ENCODE measurements around the gene ZNF581.

The ZNF581 gene, protein sequence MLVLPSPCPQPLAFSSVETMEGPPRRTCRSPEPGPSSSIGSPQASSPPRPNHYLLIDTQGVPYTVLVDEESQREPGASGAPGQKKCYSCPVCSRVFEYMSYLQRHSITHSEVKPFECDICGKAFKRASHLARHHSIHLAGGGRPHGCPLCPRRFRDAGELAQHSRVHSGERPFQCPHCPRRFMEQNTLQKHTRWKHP

DNA sequence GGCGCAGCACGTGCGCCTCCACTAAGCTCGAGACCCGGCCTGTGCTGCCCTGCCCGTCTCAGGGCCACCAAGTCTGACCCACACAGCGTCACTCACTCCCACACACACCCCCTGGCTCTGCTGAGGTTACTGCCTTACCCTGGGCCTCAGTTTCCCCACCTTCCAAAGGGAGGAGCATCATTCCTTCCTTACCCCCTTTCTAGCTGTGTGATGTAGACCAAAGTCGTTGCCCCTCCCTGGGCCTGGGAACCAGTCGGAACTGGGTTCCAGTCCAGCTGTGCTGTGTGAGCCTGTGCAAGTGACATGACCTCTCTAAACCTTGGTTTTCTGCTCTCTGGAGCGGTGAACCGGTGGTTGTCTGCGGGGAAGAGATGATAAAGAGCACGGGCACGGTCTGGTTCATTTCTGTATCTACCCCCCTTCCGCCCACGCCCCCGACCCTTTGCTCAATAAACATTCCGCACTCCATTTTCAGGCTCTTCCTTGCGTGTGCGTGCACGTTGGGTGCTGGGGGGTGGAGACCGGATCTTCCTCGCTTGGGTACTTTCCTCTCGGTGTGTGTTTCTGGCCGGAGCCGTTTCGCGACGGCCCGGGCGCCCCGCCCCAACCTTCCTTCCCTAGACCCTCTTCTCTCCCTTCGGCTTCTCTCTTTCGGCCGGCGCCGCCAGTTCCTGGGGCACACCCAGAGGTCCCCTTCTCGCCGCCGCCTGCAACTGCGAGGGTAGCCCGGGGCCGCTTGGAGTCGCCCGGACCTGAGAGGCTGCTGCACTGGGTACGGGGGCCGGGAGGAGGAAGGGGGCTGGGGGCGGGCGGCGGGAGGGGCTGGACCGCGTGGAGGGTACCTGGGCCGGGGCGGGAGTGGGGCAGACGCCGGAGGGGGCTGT, at the start of gene ZNF581:
Gene ZNF581 (plus strand): TSS at position 647 of the 884 bp plus-strand sequence. CDS start 923 bp downstream, outside the sequence.
- DNase-seq, result peak; percentile 44

GRCh38 chr19:55594996-55595545, 48.4 kb upstream of the ZNF581 start:
- no peak for DNase-seq

- DNase-seq, result no peak
Measured at GRCh38 chr19:55596304-55596703, 47.1 kb upstream of the ZNF581 start.

DNA sequence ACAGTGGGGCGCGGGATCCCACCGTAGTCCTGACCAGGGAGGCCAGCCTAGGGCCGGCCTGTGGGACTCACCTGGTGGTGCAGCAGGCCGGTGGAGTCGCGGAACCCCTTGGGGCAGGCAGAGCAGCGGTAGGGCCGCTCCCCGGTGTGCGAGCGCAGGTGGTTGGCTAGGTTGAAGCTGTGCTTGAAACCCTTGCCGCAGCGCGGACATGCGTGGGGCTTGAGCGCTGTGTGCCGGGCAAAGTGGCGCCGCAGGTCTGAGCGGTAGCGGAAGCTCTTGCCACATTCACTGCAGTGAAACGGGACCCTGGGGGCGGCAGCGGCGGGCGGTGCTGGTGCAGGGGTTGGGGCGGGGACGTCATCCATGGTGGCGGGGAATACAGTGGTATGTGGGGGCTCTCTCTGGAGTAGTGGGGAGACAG, 45.9 kb upstream of the ZNF581 start:
- no peak for DNase-seq

- DNase-seq, result no peak
Measured at GRCh38 chr19:55598034-55598433, 45.4 kb upstream of the ZNF581 start.

DNA sequence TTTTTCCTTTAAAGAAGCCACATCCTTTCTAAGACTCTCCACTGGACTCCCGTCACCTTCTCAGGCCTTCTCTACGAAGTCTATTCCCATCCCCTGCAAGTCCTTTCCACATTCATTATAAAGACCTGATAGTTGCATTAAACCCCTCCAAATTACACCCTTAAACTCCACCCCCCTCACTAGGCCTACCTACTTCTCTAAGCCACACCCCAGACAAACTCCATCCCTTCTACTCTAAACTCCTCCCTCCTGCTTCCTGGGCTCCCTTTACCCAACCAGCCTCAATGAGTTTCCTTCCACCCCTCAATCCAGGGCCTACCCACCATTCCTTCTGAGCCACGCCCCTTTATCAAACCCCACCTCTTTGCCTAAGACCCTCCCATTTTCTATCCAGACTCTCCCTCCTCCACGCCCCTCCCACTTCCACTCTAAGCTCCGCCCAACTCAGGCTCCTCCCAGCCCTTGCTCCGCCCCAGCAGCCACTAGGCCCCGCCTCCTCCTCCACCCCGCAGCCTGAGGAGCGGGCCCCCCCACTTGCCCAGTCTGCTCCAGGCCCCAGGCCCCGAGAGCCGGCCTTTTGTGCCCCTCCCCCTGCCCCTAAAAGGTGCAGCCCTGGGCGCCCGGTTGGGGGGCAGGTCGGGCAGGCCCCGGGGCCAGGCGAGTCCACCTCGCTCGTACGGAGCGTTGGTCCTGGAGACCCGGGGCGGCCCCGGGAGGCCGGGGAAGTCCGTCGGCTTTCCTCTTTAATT, 44.6 kb upstream of the ZNF581 start:
- peak; percentile 88 for DNase-seq

DNA sequence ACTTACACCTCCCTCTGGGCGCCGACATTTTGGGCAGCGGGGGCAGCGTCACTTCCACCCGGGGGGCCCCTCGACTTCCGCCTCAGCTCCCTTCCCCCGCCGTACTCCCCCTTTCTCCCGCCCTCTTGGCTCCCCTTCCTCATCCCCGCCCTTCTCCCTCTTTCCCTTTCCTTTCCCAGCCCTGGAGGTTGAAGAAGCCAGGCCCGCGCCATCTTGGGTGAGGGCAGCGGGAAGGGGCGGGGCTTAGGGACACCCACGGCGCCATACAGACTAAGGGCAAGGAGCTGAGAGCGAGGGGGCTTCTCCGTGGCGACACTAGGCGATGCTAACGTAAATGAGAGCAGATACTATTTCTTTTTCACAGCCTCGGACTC, 44.0 kb upstream of the ZNF581 start, which contains the start of gene FIZ1:
Gene FIZ1 (minus strand): TSS at position 50 of the 374 bp plus-strand sequence. CDS start 1,652 bp downstream, outside the sequence.
- peak; percentile 91 for DNase-seq

- DNase-seq, result peak; percentile 91
Measured at GRCh38 chr19:55599842-55600661, 43.4 kb upstream of the ZNF581 start, which contains the start of gene ZNF524. TSS of gene ZNF524 (plus strand) at chr19:55600288. CDS start at chr19:55602113, 1,825 bp downstream.

DNA sequence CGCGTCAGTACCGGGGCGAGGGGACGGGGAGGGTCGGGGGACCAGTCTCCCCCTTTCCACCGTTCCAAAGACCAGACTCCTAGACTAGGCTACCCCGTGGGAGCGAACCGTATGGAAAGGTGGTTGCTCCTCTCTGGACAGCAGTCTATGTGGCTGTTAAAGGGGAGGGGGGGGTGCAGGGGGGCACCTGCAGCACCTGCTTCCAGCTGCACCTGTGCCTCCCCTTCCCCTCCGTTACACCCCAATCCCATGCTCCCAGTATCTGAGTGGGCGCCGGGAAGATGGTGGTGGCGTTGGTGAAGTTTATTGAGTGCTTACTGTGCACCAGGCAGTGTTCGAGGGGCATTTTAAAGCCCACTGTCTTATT, 42.8 kb upstream of the ZNF581 start:
- no peak for DNase-seq

GRCh38 chr19:55601084-55601483, 42.4 kb upstream of the ZNF581 start:
- DNase-seq, result no peak

GRCh38 chr19:55602104-55603001, 41.1 kb upstream of the ZNF581 start:
- DNase-seq, result no peak

- DNase-seq, result no peak
Measured at GRCh38 chr19:55603115-55603514, 40.3 kb upstream of the ZNF581 start.

GRCh38 chr19:55603581-55604292, 39.7 kb upstream of the ZNF581 start:
- DNase-seq, result no peak

DNA sequence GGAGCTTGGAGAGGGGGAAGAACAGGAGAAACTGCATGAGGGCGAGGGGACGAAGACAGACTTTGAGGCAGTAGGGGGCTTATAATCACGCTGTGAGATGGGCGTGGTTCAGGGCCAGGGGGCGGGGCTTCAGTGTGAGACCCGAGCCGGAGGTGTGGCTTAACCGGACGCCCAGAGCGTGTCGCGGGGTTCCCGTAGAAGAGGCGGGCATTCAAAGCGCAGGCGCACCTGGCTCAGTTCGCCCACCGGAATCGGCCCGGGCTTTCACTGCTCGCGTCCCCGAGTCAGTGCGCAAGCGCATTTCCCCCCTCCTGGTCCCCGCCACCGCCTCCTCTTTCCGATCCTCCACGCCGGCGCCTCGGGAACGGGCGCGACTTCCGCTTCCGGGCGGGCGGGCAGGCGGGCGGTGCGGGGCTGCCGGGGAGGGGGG, 38.2 kb upstream of the ZNF581 start:
- DNase-seq, result peak; percentile 85

DNA sequence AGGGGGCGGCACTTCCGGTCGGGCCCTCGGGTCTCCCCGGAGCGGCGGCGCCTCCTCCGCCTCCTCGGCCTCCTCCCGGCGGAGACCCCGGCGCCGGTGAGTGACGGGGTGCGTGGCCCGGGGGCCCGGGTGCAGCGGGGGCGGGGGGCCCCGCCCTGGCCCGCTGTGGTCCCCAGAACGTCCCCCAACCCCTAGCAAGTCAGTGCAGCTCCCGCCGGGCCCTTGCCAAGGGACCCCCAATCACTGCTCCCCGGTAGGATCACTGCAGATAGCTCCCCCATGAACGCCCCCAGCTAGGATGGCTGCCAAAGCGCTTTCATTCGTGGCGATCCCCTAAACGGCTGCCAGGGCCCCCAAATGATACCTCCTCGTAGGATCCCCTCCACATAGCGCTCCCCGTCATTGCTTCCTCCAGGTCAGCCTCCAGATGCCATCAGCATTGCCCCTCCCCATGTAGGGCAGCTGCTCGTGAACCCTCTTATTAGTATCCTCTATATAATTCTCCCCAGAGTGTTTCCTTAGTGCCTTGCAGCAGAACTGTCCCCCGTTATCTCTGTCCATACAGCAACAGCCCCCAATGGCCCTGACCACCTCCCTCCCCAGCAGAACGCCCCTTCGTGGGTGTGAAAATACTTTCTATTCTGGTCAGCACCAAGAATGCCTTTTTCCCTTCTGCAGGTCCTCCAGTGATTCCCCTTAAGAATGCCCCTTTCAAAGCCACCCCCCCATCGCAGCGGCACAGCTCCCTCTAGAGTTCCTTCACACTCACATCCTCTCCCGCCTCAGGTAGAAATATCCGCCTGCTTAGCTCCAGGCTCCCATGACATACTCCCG, 37.6 kb upstream of the ZNF581 start, which contains the start of gene ZNF865:
Gene ZNF865 (plus strand): TSS at position 11 of the 834 bp plus-strand sequence. CDS start 7,972 bp downstream, outside the sequence.
- peak; percentile 62 for DNase-seq

DNA sequence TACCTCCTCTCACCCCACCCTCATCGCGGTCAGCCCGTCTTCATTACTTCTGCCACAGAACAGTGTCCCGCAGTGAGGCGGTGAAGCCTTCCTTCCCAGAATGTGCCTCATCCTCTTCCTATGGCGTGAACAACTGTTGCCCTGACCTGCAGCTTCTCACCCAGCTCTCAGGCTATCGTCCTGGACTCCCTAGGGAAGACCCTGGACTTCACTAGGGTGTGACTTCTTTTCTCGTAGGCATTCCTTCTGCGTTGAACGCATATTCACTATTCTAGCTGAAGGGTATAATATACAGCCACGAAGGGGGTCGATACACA, 37.0 kb upstream of the ZNF581 start:
- no peak for DNase-seq

DNA sequence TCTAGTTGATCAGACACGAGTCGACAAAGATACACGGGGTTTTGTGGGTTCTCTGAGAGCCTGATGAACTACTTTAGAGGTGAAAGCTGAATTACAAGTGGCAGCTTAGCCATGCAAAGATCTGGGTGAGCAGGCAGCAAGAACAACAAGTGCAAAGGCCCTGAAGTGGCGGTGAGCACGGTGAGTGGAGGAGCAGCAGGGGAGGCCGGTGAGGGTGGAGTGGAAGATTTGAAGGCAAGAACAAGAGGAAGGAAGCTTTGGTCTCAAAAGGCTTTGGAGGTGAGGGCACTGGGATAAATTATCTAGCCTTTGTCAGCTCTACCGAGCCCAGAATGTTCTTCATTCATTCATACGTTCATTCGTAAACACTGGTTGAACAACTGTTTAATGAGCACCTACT, 36.6 kb upstream of the ZNF581 start:
- DNase-seq, result no peak

DNA sequence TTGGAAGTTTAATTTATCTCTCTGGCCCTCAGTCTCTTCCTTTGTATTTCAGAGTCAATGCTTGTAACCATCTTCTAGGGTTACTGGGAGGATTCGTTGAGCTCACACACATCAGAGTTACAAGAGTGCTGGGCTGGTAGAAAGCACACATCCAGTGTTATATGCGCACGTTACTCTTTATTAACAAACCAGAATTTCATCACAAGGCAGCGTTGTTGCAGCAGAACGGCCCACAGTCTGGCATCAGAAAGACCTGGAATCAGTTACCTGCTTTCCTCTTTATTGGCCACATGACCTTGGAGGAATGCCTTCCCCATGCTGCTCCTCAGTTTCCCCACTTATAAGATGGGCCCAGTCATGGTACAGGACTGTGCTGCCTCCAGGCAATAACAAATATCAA, 34.1 kb upstream of the ZNF581 start:
- no peak for DNase-seq

DNA sequence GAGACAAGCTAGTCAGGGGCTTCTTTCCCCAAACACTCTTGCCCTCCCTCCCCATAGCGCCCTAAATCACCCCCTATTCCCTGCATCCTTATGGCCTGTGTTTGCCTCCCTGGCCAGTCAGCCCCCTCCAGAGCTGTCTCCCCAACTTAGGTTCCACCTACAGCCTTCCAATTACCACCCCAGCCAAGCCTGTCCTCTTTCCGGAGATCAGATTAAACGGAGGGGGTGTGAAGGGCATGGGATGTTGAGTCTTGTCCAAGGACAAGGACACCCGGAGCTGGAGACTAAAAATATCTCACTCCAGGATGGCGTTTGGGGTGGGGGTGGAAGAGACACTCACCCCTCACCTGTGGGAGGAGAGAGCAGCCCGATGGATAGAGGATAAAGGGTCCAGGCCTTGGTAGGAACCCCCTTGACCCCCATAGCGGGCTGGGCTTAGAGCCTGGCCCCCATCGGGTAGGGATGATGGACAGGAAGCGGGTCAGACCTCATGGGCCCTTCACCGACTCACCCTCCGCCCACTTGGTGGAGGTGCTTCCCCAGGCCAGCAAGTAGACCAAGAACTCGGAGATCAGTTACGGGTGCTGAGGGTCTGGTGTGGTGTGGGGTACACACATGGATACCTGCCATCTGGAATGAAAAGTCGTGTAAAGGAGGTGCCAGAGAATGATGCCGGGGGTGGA, 32.0 kb upstream of the ZNF581 start:
- no peak for DNase-seq

Measured in NCI-H2029 treated with DMSO at 0.1 percent for 48 hours (cell line).